Naive thymus-derived CD4-positive, alpha-beta T cell (primary cell): ENCODE data around the gene CACNB4. TPM values are rescaled to one million over a fixed set of nuclear protein-coding genes. Genes with fewer than 3 reads are reported as not detected.

Source experiments
- ATAC-seq: fragments of 150-1000 bp; cut with Tn5 transposase; 2 replicates; pipeline ENCODE4 v1.10.0; 2021; ENCODE audit warnings: mild to moderate bottlenecking, moderate library complexity
- CTCF ChIA-PET: fragments of 350-600 bp; sonication (Branson Sonifier 250); formaldehyde crosslinking; loops from one replicate; lab custom pipeline; 2021; ENCODE audit warnings: antibody characterized with exemption; lab: Charles Lee
- POLR2A ChIA-PET: fragments of 350-600 bp; sonication (Branson Sonifier 250); formaldehyde crosslinking; loops from one replicate; lab custom pipeline; 2021; ENCODE audit warnings: antibody characterized with exemption, inconsistent platforms; lab: Charles Lee
- DNase-seq, 9 donors: peaks; one replicate each; pipeline versions ENCODE4 v3.0.0 to v3.0.0-alpha.2; 2020 to 2022; ENCODE audit warnings: mixed read lengths in 1 of 9
- H3K27ac ChIP-seq: one replicate; pipeline ENCODE4 v1.7.0; 2013; ENCODE audit warnings: mild to moderate bottlenecking, low read depth, low read length, moderate library complexity
- H3K27me3 ChIP-seq, 2 donors: one replicate each; pipeline ENCODE4 v1.7.0; 2013; ENCODE audit warnings: low read length in 2 of 2, mild to moderate bottlenecking in 2 of 2, moderate library complexity in 2 of 2; ENCODE audit not compliant: control insufficient read depth in 2 of 2, insufficient read depth in 2 of 2
- H3K36me3 ChIP-seq, 3 experiments: 1 replicate in 2 of 3; 2 replicates in 1 of 3; pipeline ENCODE4 v1.7.0; 2013; ENCODE audit warnings: low read length in 3 of 3, mild to moderate bottlenecking in 3 of 3, moderate library complexity in 1 of 3; ENCODE audit not compliant: insufficient read depth in 3 of 3, control insufficient read depth in 2 of 3
- H3K4me1 ChIP-seq, 2 donors: one replicate each; pipeline ENCODE4 v1.7.0; 2013; ENCODE audit warnings: low read length in 2 of 2, mild to moderate bottlenecking in 2 of 2, moderate library complexity in 1 of 2; ENCODE audit not compliant: control insufficient read depth in 2 of 2, insufficient read depth in 2 of 2
- H3K4me3 ChIP-seq: 2 replicates; pipeline ENCODE4 v1.7.0; 2013; ENCODE audit warnings: mild to moderate bottlenecking, low read length
- H3K9me3 ChIP-seq, 3 experiments: 1 replicate in 2 of 3; 2 replicates in 1 of 3; pipeline ENCODE4 v1.7.0; 2013; ENCODE audit warnings: low read length in 3 of 3; ENCODE audit not compliant: control insufficient read depth in 2 of 3
- H3K27ac Mint-ChIP-seq, 9 donors: one replicate each; pipeline ENCODE4 v1.8.0; 2020 to 2022; ENCODE audit warnings: mixed read lengths in 9 of 9, mild to moderate bottlenecking in 8 of 9, moderate library complexity in 5 of 9, inconsistent platforms in 2 of 9
- H3K27me3 Mint-ChIP-seq, 5 donors: one replicate each; pipeline ENCODE4 v1.8.0; 2021 to 2022; ENCODE audit warnings: mixed read lengths in 5 of 5, mild to moderate bottlenecking in 1 of 5
- H3K36me3 Mint-ChIP-seq, 5 donors: one replicate each; pipeline ENCODE4 v1.8.0; 2020 to 2022; ENCODE audit warnings: mixed read lengths in 5 of 5, mild to moderate bottlenecking in 3 of 5, inconsistent platforms in 1 of 5
- H3K4me1 Mint-ChIP-seq, 7 donors: one replicate each; pipeline ENCODE4 v1.8.0; 2020 to 2022; ENCODE audit warnings: mixed read lengths in 7 of 7, mild to moderate bottlenecking in 3 of 7, inconsistent platforms in 1 of 7
- H3K4me3 Mint-ChIP-seq, 10 donors: one replicate each; pipeline ENCODE4 v1.8.0; 2020 to 2022; ENCODE audit warnings: mild to moderate bottlenecking in 10 of 10, mixed read lengths in 10 of 10, moderate library complexity in 6 of 10, inconsistent platforms in 2 of 10
- H3K9me3 Mint-ChIP-seq, 11 donors: one replicate each; pipeline ENCODE4 v1.8.0; 2020 to 2022; ENCODE audit warnings: mixed read lengths in 11 of 11, mild to moderate bottlenecking in 4 of 11, inconsistent platforms in 1 of 11, moderate library complexity in 1 of 11
- intact Hi-C, 2 donors: fragments of 100-400 bp; cut with micrococcal nuclease; formaldehyde crosslinking; loops; one replicate each; pipeline ENCODE4 v1.15.1; 2023
- polyA plus RNA-seq, 2 donors: library from polyadenylated mRNA; unstranded; fragments of 300-500 nt; fragmentation: Illumina TruSeq; gene quantifications; one replicate each; pipeline ENCODE4 v1.2.3, GENCODE V29; 2021
- total RNA-seq, 6 experiments: library from RNA in 5 of 6; stranded (reverse) in 5 of 6; gene quantifications; 1 replicate in 5 of 6; 2 replicates in 1 of 6; pipeline ENCODE4 v1.2.3 and lab custom pipeline; 2021 to 2026

CACNB4 gene
- total and polyA plus RNA-seq, 7 experiments from 2014 or later: 0.16 to 2.5 (median 0.42) TPM; not detected in 2

DNA sequence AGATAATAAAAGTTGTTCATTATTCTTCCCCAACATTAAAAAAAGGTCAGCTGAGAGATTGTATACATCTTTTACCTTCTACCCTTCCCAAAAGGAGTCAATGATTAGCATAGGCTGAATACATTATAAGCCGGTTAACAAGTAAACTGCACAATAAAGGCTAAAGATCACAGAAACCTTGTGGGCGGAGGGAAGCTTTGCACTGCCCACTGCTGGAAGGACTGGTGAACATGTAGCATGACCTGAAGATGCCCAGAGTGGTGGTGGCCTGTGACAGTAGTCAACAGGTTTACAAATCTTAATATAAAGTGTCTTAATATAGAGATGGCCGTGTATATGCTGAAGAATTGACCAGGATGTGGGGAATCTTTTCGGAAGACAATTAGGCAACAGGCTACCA, 306.3 kb downstream of the CACNB4 start:
- no peaks in the 10 kb centered on the region for H3K36me3 ChIP-seq
- Mint-ChIP-seq H3K27me3 (no peaks in the 10 kb centered on the region), H3K36me3 (peaks cover 0 to 44% (median 31%) of the 10 kb centered on the region in 5 donors), H3K4me1 (no peaks in the 10 kb centered on the region), H3K27ac (no peak overlapping the region), H3K9me3 (peaks cover 0 to 8% (median 0%) of the 10 kb centered on the region in 11 donors), H3K4me3 (no peak overlapping the region)
- H3K27ac ChIP-seq: no peak overlapping the region
- H3K27me3 ChIP-seq: no peaks in the 10 kb centered on the region
- POLR2A ChIA-PET: no interaction called here
- no peak for DNase-seq
- no peak for ATAC-seq
- intact Hi-C loops: no loop called here
- no peaks in the 10 kb centered on the region for H3K9me3 ChIP-seq
- no peak overlapping the region for H3K4me3 ChIP-seq
- CTCF ChIA-PET: no interaction called here
- no peaks in the 10 kb centered on the region for H3K4me1 ChIP-seq

GRCh38 chr2:151791545-151791944, 307.3 kb downstream of the CACNB4 start:
- Histone ChIP-seq H3K36me3 (no peaks in the 10 kb centered on the region), H3K27ac (no peak overlapping the region), H3K9me3 (no peaks in the 10 kb centered on the region), H3K4me3 (no peak overlapping the region), H3K27me3 (no peaks in the 10 kb centered on the region), H3K4me1 (no peaks in the 10 kb centered on the region)
- POLR2A ChIA-PET: no interaction called here
- peaks cover 0 to 37% (median 27%) of the 10 kb centered on the region in 5 donors for H3K36me3 Mint-ChIP-seq
- no peak for DNase-seq
- intact Hi-C loops: no loop called here
- CTCF ChIA-PET: no interaction called here
- no peaks in the 10 kb centered on the region for H3K27me3 Mint-ChIP-seq
- no peak overlapping the region for H3K27ac Mint-ChIP-seq
- H3K4me3 Mint-ChIP-seq: no peak overlapping the region
- H3K9me3 Mint-ChIP-seq: peaks cover 0 to 8% (median 0%) of the 10 kb centered on the region in 11 donors
- ATAC-seq: no peak
- no peaks in the 10 kb centered on the region for H3K4me1 Mint-ChIP-seq

GRCh38 chr2:151790689-151791088, 308.2 kb downstream of the CACNB4 start:
- Mint-ChIP-seq H3K36me3 (peaks cover 0 to 30% (median 23%) of the 10 kb centered on the region in 5 donors), H3K27ac (no peak overlapping the region), H3K4me1 (no peaks in the 10 kb centered on the region), H3K27me3 (no peaks in the 10 kb centered on the region), H3K9me3 (peaks cover 0 to 8% (median 0%) of the 10 kb centered on the region in 11 donors), H3K4me3 (no peak overlapping the region)
- Histone ChIP-seq H3K9me3 (no peaks in the 10 kb centered on the region), H3K27me3 (no peaks in the 10 kb centered on the region), H3K4me1 (no peaks in the 10 kb centered on the region), H3K27ac (no peak overlapping the region), H3K4me3 (no peak overlapping the region), H3K36me3 (no peaks in the 10 kb centered on the region)
- intact Hi-C loops: no loop called here
- ATAC-seq (no peak), DNase-seq (no peak)
- ChIA-PET CTCF (interaction anchor here (0.5 kb wide), 1 partner anchor 794 kb away, joined by 3 read pairs; no protein-coding TSS in a partner anchor), POLR2A (no interaction called here)

DNA sequence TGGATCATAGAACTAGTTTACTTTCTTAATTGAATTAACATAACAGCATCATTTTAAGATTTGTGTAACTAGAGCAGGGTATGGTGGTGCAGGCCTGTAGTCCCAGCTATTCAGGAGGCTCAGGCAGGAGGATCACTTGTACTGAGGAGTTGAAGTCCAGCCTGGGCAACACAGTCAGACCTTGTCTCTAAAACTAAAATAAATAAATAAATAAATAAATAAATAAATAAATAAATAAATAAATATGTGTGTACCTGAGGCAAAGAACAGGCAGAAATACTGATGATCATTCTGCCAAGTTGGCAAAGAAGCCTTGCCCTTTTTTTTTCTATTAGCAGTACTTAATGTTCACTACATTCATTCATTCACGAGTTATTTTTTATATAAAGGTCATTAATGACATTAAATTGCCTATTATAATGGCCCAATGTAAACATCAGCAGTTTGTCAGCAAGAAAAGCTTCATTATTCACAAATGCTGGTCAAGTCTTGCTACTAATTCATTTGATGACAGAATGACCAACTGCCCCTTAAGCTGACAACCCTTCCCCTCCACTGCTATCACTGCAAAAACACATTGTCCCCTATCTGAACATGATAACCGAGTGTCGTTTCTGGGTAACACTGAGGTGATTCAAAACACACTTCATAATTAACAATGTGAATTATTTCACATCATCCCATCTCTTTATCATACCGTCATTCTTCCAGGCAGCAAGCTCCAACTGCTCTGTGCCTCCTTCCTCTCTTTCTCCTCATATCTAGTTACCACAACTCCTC, 309.6 kb downstream of the CACNB4 start:
- Histone ChIP-seq H3K4me3 (no peak overlapping the region), H3K36me3 (no peaks in the 10 kb centered on the region), H3K27me3 (no peaks in the 10 kb centered on the region), H3K27ac (no peak overlapping the region), H3K9me3 (no peaks in the 10 kb centered on the region), H3K4me1 (no peaks in the 10 kb centered on the region)
- Mint-ChIP-seq H3K27ac (no peak overlapping the region), H3K9me3 (peaks cover 0 to 8% (median 0%) of the 10 kb centered on the region in 11 donors), H3K4me3 (no peak overlapping the region), H3K27me3 (no peaks in the 10 kb centered on the region), H3K36me3 (peaks cover 9 to 39% (median 28%) of the 10 kb centered on the region in 5 donors), H3K4me1 (peaks cover 0 to 9% (median 0%) of the 10 kb centered on the region in 7 donors)
- no peak for ATAC-seq
- no peak for DNase-seq
- intact Hi-C loops: no loop called here
- POLR2A ChIA-PET: interaction anchor here (0.7 kb wide), 1 partner anchor 10 kb away, joined by 3 read pairs; no protein-coding TSS in a partner anchor
- CTCF ChIA-PET: no interaction called here

DNA sequence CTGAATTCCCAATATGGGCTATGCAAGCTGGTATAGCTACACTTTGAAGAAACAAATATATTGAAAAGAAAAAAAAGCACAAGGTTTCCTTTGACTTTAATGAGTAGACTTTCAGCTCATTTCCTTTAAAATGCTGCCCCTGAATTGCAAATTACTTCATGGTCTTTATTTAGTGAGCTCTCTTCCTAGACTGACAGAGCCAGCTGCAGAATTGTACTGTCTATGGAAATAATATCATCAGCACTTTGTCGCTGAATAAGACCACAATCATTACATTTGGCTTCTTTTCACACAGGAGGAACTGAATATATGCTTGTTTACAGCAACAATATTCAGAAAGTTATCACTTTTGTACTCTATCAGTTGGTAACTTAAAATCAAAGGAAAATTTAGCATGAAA, 312.4 kb downstream of the CACNB4 start:
- H3K27ac ChIP-seq: no peak overlapping the region
- H3K4me3 Mint-ChIP-seq: no peak overlapping the region
- no peak for ATAC-seq
- no peak overlapping the region for H3K4me3 ChIP-seq
- intact Hi-C loops: no loop called here
- no peaks in the 10 kb centered on the region for H3K27me3 ChIP-seq
- ChIA-PET POLR2A (no interaction called here), CTCF (no interaction called here)
- no peaks in the 10 kb centered on the region for H3K9me3 ChIP-seq
- H3K36me3 ChIP-seq: no peaks in the 10 kb centered on the region
- no peak overlapping the region for H3K27ac Mint-ChIP-seq
- no peaks in the 10 kb centered on the region for H3K27me3 Mint-ChIP-seq
- H3K36me3 Mint-ChIP-seq: peaks cover 9 to 39% (median 26%) of the 10 kb centered on the region in 5 donors
- H3K4me1 ChIP-seq: no peaks in the 10 kb centered on the region
- peaks cover 0 to 7% (median 0%) of the 10 kb centered on the region in 11 donors for H3K9me3 Mint-ChIP-seq
- H3K4me1 Mint-ChIP-seq: peaks cover 0 to 9% (median 0%) of the 10 kb centered on the region in 7 donors
- no peak for DNase-seq

DNA sequence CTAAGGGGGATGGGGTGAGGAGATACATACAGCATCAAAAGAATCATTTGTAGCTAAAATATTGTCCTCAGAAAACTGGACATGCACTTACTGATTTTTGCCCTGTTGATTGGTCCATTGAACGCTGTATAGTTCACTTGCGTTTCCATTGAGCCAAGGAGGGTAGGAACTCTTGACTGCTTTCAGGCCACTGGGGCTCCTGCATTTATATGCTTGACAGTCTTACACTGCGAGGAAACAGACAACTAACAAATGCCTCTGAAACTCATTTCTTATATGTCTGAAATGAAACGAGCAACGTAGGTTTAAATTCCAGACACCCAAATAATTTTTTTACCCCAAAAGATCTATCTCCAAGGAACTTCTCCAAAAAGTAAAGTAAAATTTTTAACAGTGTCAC, 312.8 kb downstream of the CACNB4 start:
- POLR2A ChIA-PET: no interaction called here
- CTCF ChIA-PET: no interaction called here
- Histone ChIP-seq H3K4me1 (no peaks in the 10 kb centered on the region), H3K36me3 (no peaks in the 10 kb centered on the region), H3K9me3 (no peaks in the 10 kb centered on the region), H3K4me3 (no peak overlapping the region), H3K27me3 (no peaks in the 10 kb centered on the region), H3K27ac (no peak overlapping the region)
- Mint-ChIP-seq H3K36me3 (peaks cover 9 to 40% (median 26%) of the 10 kb centered on the region in 5 donors), H3K4me1 (peaks cover 0 to 9% (median 0%) of the 10 kb centered on the region in 7 donors), H3K9me3 (peaks cover 0 to 7% (median 0%) of the 10 kb centered on the region in 11 donors), H3K27ac (no peak overlapping the region), H3K4me3 (no peak overlapping the region), H3K27me3 (no peaks in the 10 kb centered on the region)
- DNase-seq: no peak
- no peak for ATAC-seq
- intact Hi-C loops: no loop called here
